Measurements from ENCODE around the gene CTNNBL1. TPM values are rescaled to one million over a fixed set of nuclear protein-coding genes. Genes with fewer than 3 reads are reported as not detected.

Gene CTNNBL1
- total RNA-seq, 1 donor: 19.5 TPM

GRCh38 chr20:37875460-37876175, 181.8 kb downstream of the CTNNBL1 start:
- Histone ChIP-seq H3K79me2 (ENCODE audit: insufficient read depth, low read length) (no peaks in the 10 kb centered on the region), H3K27me3 (ENCODE audit: insufficient read depth, low read length) (no peaks in the 10 kb centered on the region), H3K4me2 (ENCODE audit: insufficient read depth, low read length) (no peak overlapping the region), H3K27ac (ENCODE audit: low read depth, low read length) (no peak overlapping the region), H2AFZ (ENCODE audit: low read length) (no peak overlapping the region), H3K4me1 (ENCODE audit: insufficient read depth, low read length) (no peaks in the 10 kb centered on the region), H3K9me3 (ENCODE audit: low read depth, low read length) (no peaks in the 10 kb centered on the region), H3K4me3 (ENCODE audit: insufficient read depth, low read length) (no peak overlapping the region), H3K36me3 (ENCODE audit: insufficient read depth, low read length) (peaks cover 6% of the 10 kb centered on the region), H4K20me1 (ENCODE audit: insufficient read depth, low read length) (no peaks in the 10 kb centered on the region)
- TF ChIP-seq CTCF (IDR thresholded peaks at IDR 0.05; ENCODE audit: extremely low read depth, low read depth, low read length): no peak
- no peak for DNase-seq (ENCODE audit: insufficient read length, low spot score, missing footprints)

GRCh38 chr20:37876863-37877262, 183.0 kb downstream of the CTNNBL1 start:
- no peak overlapping the region for H2AFZ ChIP-seq (ENCODE audit: low read length)
- no peak overlapping the region for H3K4me2 ChIP-seq (ENCODE audit: insufficient read depth, low read length)
- no peak for TF ChIP-seq CTCF (IDR thresholded peaks at IDR 0.05; ENCODE audit: extremely low read depth, low read depth, low read length)
- no peaks in the 10 kb centered on the region for H3K27me3 ChIP-seq (ENCODE audit: insufficient read depth, low read length)
- H3K9me3 ChIP-seq (ENCODE audit: low read depth, low read length): no peaks in the 10 kb centered on the region
- H3K4me3 ChIP-seq (ENCODE audit: insufficient read depth, low read length): no peak overlapping the region
- H3K4me1 ChIP-seq (ENCODE audit: insufficient read depth, low read length): no peaks in the 10 kb centered on the region
- H4K20me1 ChIP-seq (ENCODE audit: insufficient read depth, low read length): no peaks in the 10 kb centered on the region
- H3K79me2 ChIP-seq (ENCODE audit: insufficient read depth, low read length): no peaks in the 10 kb centered on the region
- H3K36me3 ChIP-seq (ENCODE audit: insufficient read depth, low read length): peaks cover 6% of the 10 kb centered on the region
- peak; percentile 18 for DNase-seq (ENCODE audit: insufficient read length, low spot score, missing footprints)
- H3K27ac ChIP-seq (ENCODE audit: low read depth, low read length): no peak overlapping the region

- no peak overlapping the region for H3K4me2 ChIP-seq (ENCODE audit: insufficient read depth, low read length)
- no peak overlapping the region for H3K4me3 ChIP-seq (ENCODE audit: insufficient read depth, low read length)
- no peak for TF ChIP-seq CTCF (IDR thresholded peaks at IDR 0.05; ENCODE audit: extremely low read depth, low read depth, low read length)
- no peaks in the 10 kb centered on the region for H3K9me3 ChIP-seq (ENCODE audit: low read depth, low read length)
- H2AFZ ChIP-seq (ENCODE audit: low read length): no peak overlapping the region
- no peaks in the 10 kb centered on the region for H3K4me1 ChIP-seq (ENCODE audit: insufficient read depth, low read length)
- H3K27ac ChIP-seq (ENCODE audit: low read depth, low read length): no peak overlapping the region
- peaks cover 6% of the 10 kb centered on the region for H3K36me3 ChIP-seq (ENCODE audit: insufficient read depth, low read length)
- no peaks in the 10 kb centered on the region for H4K20me1 ChIP-seq (ENCODE audit: insufficient read depth, low read length)
- no peaks in the 10 kb centered on the region for H3K79me2 ChIP-seq (ENCODE audit: insufficient read depth, low read length)
- H3K27me3 ChIP-seq (ENCODE audit: insufficient read depth, low read length): peaks cover 3% of the 10 kb centered on the region
- DNase-seq (ENCODE audit: insufficient read length, low spot score, missing footprints): peak; percentile 53
Measured at GRCh38 chr20:37877832-37878772, 184.3 kb downstream of the CTNNBL1 start.

Measured in osteoblast (primary cell).